ENCODE results near the gene GDPD5. TPM values are rescaled to one million over a fixed set of nuclear protein-coding genes. Genes with fewer than 3 reads are reported as not detected.

The GDPD5 gene
- total and polyA plus RNA-seq, 9 of the 15 experiments (the other 6 are each of a cell fraction or from before 2014, with no cell fraction given): 0.32 to 27.3 (median 8.0) TPM

- TF ChIP-seq ZNF263 (CRISPR knock-in tag; IDR thresholded peaks at IDR 0.05; ENCODE audit: borderline replicate concordance) (no peak), ZNF253 (CRISPR knock-in tag; conservative IDR thresholded peaks at IDR 0.05) (no peak), ZNF224 (CRISPR knock-in tag; IDR thresholded peaks at IDR 0.05) (no peak), MAZ (CRISPR knock-in tag; conservative IDR thresholded peaks at IDR 0.05 in 1 of 2, IDR thresholded peaks at IDR 0.05 in 1 of 2) (peak in 1 of 2 experiments; percentile 89; a peak in 3 of 4 replicates), POLR2AphosphoS5 (IDR thresholded peaks at IDR 0.05; ENCODE audit: control insufficient read depth, insufficient read depth, low read depth, low read length) (no peak), LEF1 (IDR thresholded peaks at IDR 0.05) (no peak), ZBTB12 (CRISPR knock-in tag; IDR thresholded peaks at IDR 0.05) (no peak), CEBPB (tag; IDR thresholded peaks at IDR 0.05) (peak; percentile 43; the same call in 1 of the 2 replicates), NCOR1 (IDR thresholded peaks at IDR 0.05) (no peak), XRCC4 (IDR thresholded peaks at IDR 0.05; ENCODE audit: extremely low read depth, insufficient read depth, insufficient read length) (no peak), ZNF282 (CRISPR knock-in tag; IDR thresholded peaks at IDR 0.05) (no peak), HNRNPK (IDR thresholded peaks at IDR 0.05; ENCODE audit: low read depth, low read length, poor library complexity, severe bottlenecking) (no peak), KDM4B (IDR thresholded peaks at IDR 0.05; ENCODE audit: borderline replicate concordance in 2 of 2, low read depth in 1 of 2) (no peak), EHMT2 (IDR thresholded peaks at IDR 0.05) (no peak), BMI1 (IDR thresholded peaks at IDR 0.05; ENCODE audit: low read length) (no peak), CREB1 (IDR thresholded peaks at IDR 0.05) (no peak), CREB1 (CRISPR knock-in tag; IDR thresholded peaks at IDR 0.05) (no peak), GABPB1 (CRISPR knock-in tag; IDR thresholded peaks at IDR 0.05) (peak; percentile 44), ZBTB33 (CRISPR knock-in tag; IDR thresholded peaks at IDR 0.05) (no peak), ZNF780A (CRISPR knock-in tag; IDR thresholded peaks at IDR 0.05) (no peak), CBFA2T3 (IDR thresholded peaks at IDR 0.05) (peak; percentile 39; the same call in 1 of the 2 replicates), MEF2D (tag; conservative IDR thresholded peaks at IDR 0.05; ENCODE audit: low read depth) (no peak), STAG1 (CRISPR knock-in tag; IDR thresholded peaks at IDR 0.05; ENCODE audit: borderline replicate concordance) (no peak), ZNF133 (CRISPR knock-in tag; IDR thresholded peaks at IDR 0.05) (no peak), HES1 (IDR thresholded peaks at IDR 0.05; ENCODE audit: low read depth) (no peak), MECOM (CRISPR knock-in tag; IDR thresholded peaks at IDR 0.05) (peak; percentile 81)
Measured at GRCh38 chr11:75554258-75555022, 28.7 kb upstream of the GDPD5 start (continued).
